Smooth muscle cell (in vitro differentiated cells): Measurements from ENCODE around the gene SMAD1. TPM values are rescaled to one million over a fixed set of nuclear protein-coding genes. Genes with fewer than 3 reads are reported as not detected.

Experiments used
- DNase-seq: peaks from one replicate; lab custom pipeline; 2025; ENCODE audit not compliant: unreplicated experiment; lab: John Stamatoyannopoulos, UW
- H2AFZ ChIP-seq: fragments of 200-600 bp; sonication (generic); 2 replicates; pipeline ENCODE4 v1.6.0; 2016; ENCODE audit warnings: antibody characterized with exemption, low read depth, mild to moderate bottlenecking
- H3F3A ChIP-seq: fragments of 200-600 bp; sonication (generic); 2 replicates; pipeline ENCODE4 v1.6.0; 2017; ENCODE audit warnings: antibody characterized with exemption, low read depth
- H3K27ac ChIP-seq: fragments of 200-600 bp; sonication (generic); 2 replicates; pipeline ENCODE4 v1.5.1; 2016; ENCODE audit warnings: low read depth, mild to moderate bottlenecking
- H3K27me3 ChIP-seq: fragments of 200-600 bp; sonication (generic); 2 replicates; pipeline ENCODE4 v1.6.1; 2016; ENCODE audit warnings: low read depth, mild to moderate bottlenecking
- H3K36me3 ChIP-seq: fragments of 200-600 bp; sonication (generic); 2 replicates; pipeline ENCODE4 v1.5.1; 2016; ENCODE audit warnings: low read depth
- H3K4me1 ChIP-seq: fragments of 200-600 bp; sonication (generic); 2 replicates; pipeline ENCODE4 v1.5.1; 2016; ENCODE audit warnings: low read depth
- H3K4me2 ChIP-seq: fragments of 200-600 bp; sonication (generic); 2 replicates; pipeline ENCODE4 v1.6.0; 2016; ENCODE audit warnings: mild to moderate bottlenecking
- H3K4me3 ChIP-seq: fragments of 200-600 bp; sonication (generic); 2 replicates; pipeline ENCODE4 v1.5.1; 2016; ENCODE audit warnings: mild to moderate bottlenecking
- H3K79me2 ChIP-seq: fragments of 200-600 bp; sonication (generic); 2 replicates; pipeline ENCODE4 v1.6.0; 2016; ENCODE audit warnings: low read depth, mild to moderate bottlenecking
- H3K9ac ChIP-seq: fragments of 200-600 bp; sonication (generic); 2 replicates; pipeline ENCODE4 v1.6.0; 2016; ENCODE audit warnings: low read depth
- H3K9me3 ChIP-seq: fragments of 200-600 bp; sonication (generic); replicated peaks from 2 replicates; pipeline ENCODE4 v1.5.1; 2016; ENCODE audit warnings: low read depth
- H4K20me1 ChIP-seq: fragments of 200-600 bp; sonication (generic); 2 replicates; pipeline ENCODE4 v1.6.0; 2016; ENCODE audit warnings: low read depth
- WGBS: methylation state at CpG from one replicate; pipeline ENCODE4 v1.1.7; 2016; ENCODE audit warnings: low lambda C conversion rate; 5-methylcytosine and 5-hydroxymethylcytosine counted together
- polyA plus RNA-seq: library from polyadenylated mRNA; unstranded; fragments of >200 nt; fragmentation: Nextera tagmentation; extraction: Ambion mirVana; gene quantifications from 2 replicates; pipeline ENCODE4 v1.2.1, GENCODE V29; 2016
- total RNA-seq: library from RNA; depleted of rRNA; stranded (reverse); fragments of >200 nt; gene quantifications from 2 replicates; pipeline ENCODE4 v1.2.3, GENCODE V29; 2014
- TF ChIP-seq, protein P1 (sequence below): fragments of 200-600 bp; sonication (generic); IDR thresholded peaks from 2 replicates; pipeline ENCODE4 v1.5.1; 2017; ENCODE audit warnings: borderline replicate concordance, mild to moderate bottlenecking, antibody characterized with exemption; ENCODE audit not compliant: insufficient read depth, poor library complexity, severe bottlenecking

SMAD1 gene
- total and polyA plus RNA-seq, 2 experiments from 2014 or later: 23.1 to 34.0 TPM

DNA sequence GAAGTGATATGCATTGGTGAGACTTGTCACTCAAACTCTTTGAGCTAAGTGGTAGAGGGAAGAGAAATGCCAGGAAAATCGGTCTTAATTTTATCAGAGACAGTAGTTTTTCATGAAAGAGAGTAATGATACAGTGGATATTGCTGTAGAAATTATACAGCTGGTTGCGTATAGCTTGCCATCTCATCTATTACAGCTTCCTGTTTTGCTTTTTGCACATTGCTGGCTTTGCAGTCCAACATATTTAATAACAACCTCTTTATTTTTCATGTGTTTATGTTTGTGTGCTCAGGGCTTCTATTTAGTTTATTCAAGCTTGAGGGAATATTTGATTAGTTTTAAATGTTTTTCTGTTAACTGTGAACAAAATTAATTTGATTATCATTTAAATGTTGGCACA lies 11.5 kb downstream of the SMAD1 start:
- Histone ChIP-seq H3K9ac (no peak overlapping the region), H4K20me1 (peaks cover 85% of the 10 kb centered on the region), H2AFZ (no peak overlapping the region), H3K79me2 (peaks cover 95% of the 10 kb centered on the region), H3K27me3 (no peaks in the 10 kb centered on the region), H3F3A (no peaks in the 10 kb centered on the region), H3K4me2 (no peak overlapping the region), H3K4me3 (no peak overlapping the region), H3K27ac (no peak overlapping the region), H3K4me1 (no peaks in the 10 kb centered on the region), H3K36me3 (no peaks in the 10 kb centered on the region), H3K9me3 (no peaks in the 10 kb centered on the region)
- TF ChIP-seq, protein P1, sequence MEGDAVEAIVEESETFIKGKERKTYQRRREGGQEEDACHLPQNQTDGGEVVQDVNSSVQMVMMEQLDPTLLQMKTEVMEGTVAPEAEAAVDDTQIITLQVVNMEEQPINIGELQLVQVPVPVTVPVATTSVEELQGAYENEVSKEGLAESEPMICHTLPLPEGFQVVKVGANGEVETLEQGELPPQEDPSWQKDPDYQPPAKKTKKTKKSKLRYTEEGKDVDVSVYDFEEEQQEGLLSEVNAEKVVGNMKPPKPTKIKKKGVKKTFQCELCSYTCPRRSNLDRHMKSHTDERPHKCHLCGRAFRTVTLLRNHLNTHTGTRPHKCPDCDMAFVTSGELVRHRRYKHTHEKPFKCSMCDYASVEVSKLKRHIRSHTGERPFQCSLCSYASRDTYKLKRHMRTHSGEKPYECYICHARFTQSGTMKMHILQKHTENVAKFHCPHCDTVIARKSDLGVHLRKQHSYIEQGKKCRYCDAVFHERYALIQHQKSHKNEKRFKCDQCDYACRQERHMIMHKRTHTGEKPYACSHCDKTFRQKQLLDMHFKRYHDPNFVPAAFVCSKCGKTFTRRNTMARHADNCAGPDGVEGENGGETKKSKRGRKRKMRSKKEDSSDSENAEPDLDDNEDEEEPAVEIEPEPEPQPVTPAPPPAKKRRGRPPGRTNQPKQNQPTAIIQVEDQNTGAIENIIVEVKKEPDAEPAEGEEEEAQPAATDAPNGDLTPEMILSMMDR: no peak
- 91% methylated on average over 2 of the region's 2 CpGs for WGBS
- no peak for DNase-seq

DNA sequence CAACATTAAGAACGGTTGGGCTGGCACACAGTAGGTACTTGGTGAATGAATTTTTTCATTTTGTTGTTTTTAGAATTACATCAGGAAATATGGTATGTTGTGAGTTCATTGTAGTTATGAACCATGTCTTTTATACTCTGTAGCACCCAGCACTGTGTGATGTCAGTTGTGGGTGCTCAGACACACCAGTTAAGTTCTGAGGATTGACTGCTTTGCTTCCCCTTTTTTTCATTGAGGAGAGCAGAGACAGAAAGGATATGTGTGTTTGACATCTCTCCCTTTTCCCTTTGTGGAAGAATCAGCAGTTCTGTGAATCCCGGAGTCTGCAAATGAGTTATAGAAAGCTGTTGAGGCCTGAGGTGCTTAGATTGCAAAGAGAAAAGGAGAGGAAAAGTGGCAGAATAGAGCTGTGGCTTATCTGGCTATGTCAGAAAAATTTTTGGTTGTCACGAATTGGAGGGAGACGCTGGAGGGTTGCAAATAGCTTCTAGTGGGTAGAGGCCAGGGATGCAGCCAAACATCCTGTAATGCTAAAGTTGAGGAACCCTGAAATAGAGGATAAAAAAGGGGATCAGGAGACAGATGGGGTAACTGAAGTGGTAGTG lies 13.1 kb downstream of the SMAD1 start:
- H3K79me2 ChIP-seq: peaks cover 93% of the 10 kb centered on the region
- no peak overlapping the region for H3K4me2 ChIP-seq
- H3K4me1 ChIP-seq: no peaks in the 10 kb centered on the region
- no peak overlapping the region for H3K27ac ChIP-seq
- TF ChIP-seq, protein P1: no peak
- 86% methylated on average over 4 of the region's 4 CpGs for WGBS
- no peak overlapping the region for H2AFZ ChIP-seq
- H3K9me3 ChIP-seq: no peaks in the 10 kb centered on the region
- no peak overlapping the region for H3K4me3 ChIP-seq
- H4K20me1 ChIP-seq: peaks cover 81% of the 10 kb centered on the region
- no peak for DNase-seq
- no peaks in the 10 kb centered on the region for H3F3A ChIP-seq
- no peaks in the 10 kb centered on the region for H3K27me3 ChIP-seq
- H3K9ac ChIP-seq: no peak overlapping the region
- H3K36me3 ChIP-seq: no peaks in the 10 kb centered on the region

DNA sequence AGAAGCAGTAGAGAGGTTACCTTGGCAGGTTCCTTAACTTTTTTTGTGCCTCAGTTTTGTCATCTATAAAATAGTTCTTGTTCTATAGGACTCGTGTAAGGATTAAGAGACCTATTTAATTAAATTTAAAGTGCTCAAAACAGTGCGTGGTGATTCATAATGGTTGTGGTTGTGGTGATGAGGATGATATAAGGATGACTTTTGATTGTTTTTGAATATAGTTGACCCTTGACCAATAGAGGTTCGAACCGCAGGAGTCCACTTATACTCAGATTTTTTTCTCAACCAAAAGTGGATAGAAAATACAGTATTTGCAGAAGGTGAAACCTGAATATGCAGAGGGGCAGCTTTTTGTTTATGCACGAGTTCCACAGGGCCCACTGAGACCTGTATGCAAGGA lies 14.6 kb downstream of the SMAD1 start:
- no peak overlapping the region for H3K4me2 ChIP-seq
- no peak overlapping the region for H2AFZ ChIP-seq
- H3K79me2 ChIP-seq: peaks cover 93% of the 10 kb centered on the region
- no peaks in the 10 kb centered on the region for H3K27me3 ChIP-seq
- H3K4me3 ChIP-seq: no peak overlapping the region
- TF ChIP-seq, protein P1: no peak
- H3K36me3 ChIP-seq: no peaks in the 10 kb centered on the region
- WGBS: 98% methylated on average over 5 of the region's 5 CpGs
- H3K9ac ChIP-seq: no peak overlapping the region
- no peaks in the 10 kb centered on the region for H3F3A ChIP-seq
- no peak for DNase-seq
- H3K9me3 ChIP-seq: no peaks in the 10 kb centered on the region
- H3K27ac ChIP-seq: no peak overlapping the region
- no peaks in the 10 kb centered on the region for H3K4me1 ChIP-seq
- H4K20me1 ChIP-seq: peaks cover 80% of the 10 kb centered on the region
